Thyroid gland (tissue), 4 donors: Measurements from ENCODE around the gene SEC14L1. TPM values are rescaled to one million over a fixed set of nuclear protein-coding genes. Genes with fewer than 3 reads are reported as not detected.

Experiments
- DNase-seq, 2 donors: peaks; one replicate each; pipeline ENCODE4 v3.0.0-alpha.2; 2019
- H3K27ac ChIP-seq, 3 donors: fragments of 200-600 bp; sonication (generic); 1 replicate in 2 of 3; 2 replicates in 1 of 3; pipeline ENCODE4 v1.5.1; 2016 to 2019; ENCODE audit warnings: mild to moderate bottlenecking in 1 of 3, moderate library complexity in 1 of 3
- H3K27me3 ChIP-seq: fragments of 200-600 bp; sonication (generic); one replicate; pipeline ENCODE4 v1.5.1; 2019
- H3K36me3 ChIP-seq, 2 donors: fragments of 200-600 bp; sonication (generic); one replicate each; pipeline ENCODE4 v1.5.1; 2016 to 2019
- H3K4me1 ChIP-seq, 2 donors: fragments of 200-600 bp; sonication (generic); one replicate each; pipeline ENCODE4 v1.5.1; 2017 to 2019
- H3K4me3 ChIP-seq, 3 donors: fragments of 200-600 bp; sonication (generic); replicated peaks in 1 of 3; 1 replicate in 2 of 3; 2 replicates in 1 of 3; pipeline ENCODE4 v1.5.1; 2016; ENCODE audit warnings: mild to moderate bottlenecking in 1 of 3
- H3K9me3 ChIP-seq: fragments of 200-600 bp; sonication (generic); one replicate; pipeline ENCODE4 v1.5.1; 2017
- POLR2A ChIP-seq, 2 donors: fragments of 450-650 bp; IDR thresholded peaks; one replicate each; pipeline ENCODE4 v1.6.1; 2017; ENCODE audit warnings: antibody characterized with exemption in 2 of 2, mild to moderate bottlenecking in 2 of 2, moderate library complexity in 1 of 2
- WGBS, 2 donors: methylation state at CpG; one replicate each; pipeline ENCODE4 v1.1.5; 2017; 5-methylcytosine and 5-hydroxymethylcytosine counted together
- intact Hi-C: fragments of 100-400 bp; cut with DNase I; formaldehyde crosslinking; loops from one replicate; pipeline ENCODE4 v1.15.1; 2023
- total RNA-seq, 4 donors: library from RNA; depleted of rRNA; stranded (reverse); fragments of >200 nt; gene quantifications; one replicate each; pipeline ENCODE4 v1.2.3, GENCODE V29; 2016
- TF ChIP-seq, protein P1 (sequence below), 6 experiments: fragments of 200-600 bp in 3 of 6; fragments of 450-650 bp in 3 of 6; sonication (generic) in 3 of 6; IDR thresholded peaks; one replicate each; pipeline ENCODE4 v1.5.1; 2016 to 2019; ENCODE audit warnings: antibody characterized with exemption in 6 of 6, mild to moderate bottlenecking in 2 of 6, inconsistent platforms in 1 of 6, moderate library complexity in 1 of 6

SEC14L1 gene
- total RNA-seq, 4 donors from 2014 or later = 57.6 to 287 (median 102) TPM

DNA sequence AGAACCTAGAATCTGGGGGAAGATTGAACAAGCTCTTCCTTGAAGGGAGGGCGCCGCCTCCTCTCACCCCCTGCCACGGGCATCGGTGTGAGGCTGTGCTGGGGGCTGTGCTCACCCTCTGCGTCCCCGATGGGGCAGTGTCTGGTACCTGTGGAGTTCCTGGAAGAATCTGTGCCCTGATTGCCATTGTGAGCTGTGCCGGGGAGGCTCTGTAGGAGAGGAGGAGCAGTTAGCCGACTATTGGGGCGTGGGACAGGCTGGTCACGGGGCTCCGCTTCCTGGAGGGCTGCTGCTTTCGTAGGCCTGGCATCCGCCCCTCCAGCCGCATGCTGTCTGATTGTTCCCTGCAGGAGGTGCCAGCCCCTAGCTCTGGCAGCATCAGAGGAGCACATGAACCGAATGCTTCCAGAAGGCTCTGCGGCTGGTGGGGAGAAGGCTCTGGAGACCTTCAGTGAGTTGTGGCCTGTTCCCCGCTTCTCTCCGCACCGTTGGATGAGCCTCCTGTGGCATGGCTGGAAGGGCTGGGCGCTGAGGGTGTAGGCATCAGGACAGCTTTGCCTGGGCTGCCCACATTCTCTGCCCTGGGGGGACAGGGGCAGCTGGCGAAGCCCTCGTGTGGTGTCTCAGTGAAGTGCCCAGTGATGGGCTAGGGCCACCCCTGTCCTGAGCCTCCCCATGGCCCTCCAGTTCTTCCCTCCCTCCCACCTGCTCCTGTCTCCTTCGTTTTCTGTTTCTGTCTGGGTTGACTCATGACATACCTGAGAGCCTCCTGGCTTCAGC, 86.9 kb downstream of the SEC14L1 start:
- H3K4me3 ChIP-seq = peak overlapping the region in 1 of 3 donors; percentile 48
- TF ChIP-seq POLR2A (IDR thresholded peaks at IDR 0.05) = peak in 1 of 2 donors; percentile 86
- TF ChIP-seq, protein P1, sequence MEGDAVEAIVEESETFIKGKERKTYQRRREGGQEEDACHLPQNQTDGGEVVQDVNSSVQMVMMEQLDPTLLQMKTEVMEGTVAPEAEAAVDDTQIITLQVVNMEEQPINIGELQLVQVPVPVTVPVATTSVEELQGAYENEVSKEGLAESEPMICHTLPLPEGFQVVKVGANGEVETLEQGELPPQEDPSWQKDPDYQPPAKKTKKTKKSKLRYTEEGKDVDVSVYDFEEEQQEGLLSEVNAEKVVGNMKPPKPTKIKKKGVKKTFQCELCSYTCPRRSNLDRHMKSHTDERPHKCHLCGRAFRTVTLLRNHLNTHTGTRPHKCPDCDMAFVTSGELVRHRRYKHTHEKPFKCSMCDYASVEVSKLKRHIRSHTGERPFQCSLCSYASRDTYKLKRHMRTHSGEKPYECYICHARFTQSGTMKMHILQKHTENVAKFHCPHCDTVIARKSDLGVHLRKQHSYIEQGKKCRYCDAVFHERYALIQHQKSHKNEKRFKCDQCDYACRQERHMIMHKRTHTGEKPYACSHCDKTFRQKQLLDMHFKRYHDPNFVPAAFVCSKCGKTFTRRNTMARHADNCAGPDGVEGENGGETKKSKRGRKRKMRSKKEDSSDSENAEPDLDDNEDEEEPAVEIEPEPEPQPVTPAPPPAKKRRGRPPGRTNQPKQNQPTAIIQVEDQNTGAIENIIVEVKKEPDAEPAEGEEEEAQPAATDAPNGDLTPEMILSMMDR (IDR thresholded peaks at IDR 0.05) = peak in 4 of 6 experiments; percentile 1 to 38 (median 22)
- H3K27me3 ChIP-seq = no peaks in the 10 kb centered on the region
- H3K36me3 ChIP-seq = no peaks in the 10 kb centered on the region
- peak; percentile 96 to 97 for DNase-seq
- intact Hi-C loops = no loop called here
- peak overlapping the region; percentile 96 to 98 (median 97) for H3K27ac ChIP-seq
- peaks cover 23 to 30% of the 10 kb centered on the region in 2 donors for H3K4me1 ChIP-seq
- H3K9me3 ChIP-seq = no peaks in the 10 kb centered on the region
- 47 to 52% methylated on average over 12 to 17 of the region's 23 CpGs for WGBS, 2 donors

- peaks cover 23 to 30% of the 10 kb centered on the region in 2 donors for H3K4me1 ChIP-seq
- no peaks in the 10 kb centered on the region for H3K9me3 ChIP-seq
- DNase-seq = no peak
- 75 to 90% methylated on average over 16 of the region's 16 CpGs for WGBS, 2 donors
- TF ChIP-seq POLR2A (IDR thresholded peaks at IDR 0.05) = no peak
- TF ChIP-seq, protein P1 (IDR thresholded peaks at IDR 0.05) = no peak
- H3K36me3 ChIP-seq = no peaks in the 10 kb centered on the region
- H3K4me3 ChIP-seq = no peak overlapping the region
- H3K27ac ChIP-seq = peak overlapping the region; percentile 96 to 98 (median 97)
- no peaks in the 10 kb centered on the region for H3K27me3 ChIP-seq
- intact Hi-C loops = no loop called here
Observed at GRCh38 chr17:77228241-77228752, 87.5 kb downstream of the SEC14L1 start.

DNA sequence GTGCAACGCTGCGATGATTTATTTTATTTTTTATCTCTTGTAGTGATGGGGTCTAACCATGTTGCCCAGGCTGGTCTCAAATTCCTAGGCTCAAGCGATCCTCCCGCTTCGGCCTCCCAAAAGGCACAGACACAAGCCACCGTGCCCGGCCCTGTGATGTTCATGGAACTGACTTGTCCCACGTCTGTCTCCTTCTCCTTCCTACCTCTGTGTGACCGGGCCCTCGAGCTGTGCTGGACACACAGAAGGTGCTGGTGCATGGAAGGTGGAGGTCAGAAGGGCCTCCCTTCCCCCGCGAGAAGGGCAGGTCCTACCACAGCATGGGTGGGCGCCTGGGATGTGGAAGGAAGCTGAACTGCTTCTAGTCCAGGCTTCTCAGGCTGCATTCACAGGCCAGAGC, 88.0 kb downstream of the SEC14L1 start:
- TF ChIP-seq, protein P1 (IDR thresholded peaks at IDR 0.05) = no peak
- TF ChIP-seq POLR2A (IDR thresholded peaks at IDR 0.05) = no peak
- Histone ChIP-seq H3K27me3 (no peaks in the 10 kb centered on the region), H3K36me3 (no peaks in the 10 kb centered on the region), H3K4me3 (no peak overlapping the region), H3K9me3 (no peaks in the 10 kb centered on the region), H3K4me1 (peaks cover 23 to 30% of the 10 kb centered on the region in 2 donors), H3K27ac (peak overlapping the region in 2 of 3 donors; percentile 96 to 98)
- 78 to 84% methylated on average over 11 to 13 of the region's 13 CpGs for WGBS, 2 donors
- intact Hi-C loops = no loop called here
- no peak for DNase-seq

DNA sequence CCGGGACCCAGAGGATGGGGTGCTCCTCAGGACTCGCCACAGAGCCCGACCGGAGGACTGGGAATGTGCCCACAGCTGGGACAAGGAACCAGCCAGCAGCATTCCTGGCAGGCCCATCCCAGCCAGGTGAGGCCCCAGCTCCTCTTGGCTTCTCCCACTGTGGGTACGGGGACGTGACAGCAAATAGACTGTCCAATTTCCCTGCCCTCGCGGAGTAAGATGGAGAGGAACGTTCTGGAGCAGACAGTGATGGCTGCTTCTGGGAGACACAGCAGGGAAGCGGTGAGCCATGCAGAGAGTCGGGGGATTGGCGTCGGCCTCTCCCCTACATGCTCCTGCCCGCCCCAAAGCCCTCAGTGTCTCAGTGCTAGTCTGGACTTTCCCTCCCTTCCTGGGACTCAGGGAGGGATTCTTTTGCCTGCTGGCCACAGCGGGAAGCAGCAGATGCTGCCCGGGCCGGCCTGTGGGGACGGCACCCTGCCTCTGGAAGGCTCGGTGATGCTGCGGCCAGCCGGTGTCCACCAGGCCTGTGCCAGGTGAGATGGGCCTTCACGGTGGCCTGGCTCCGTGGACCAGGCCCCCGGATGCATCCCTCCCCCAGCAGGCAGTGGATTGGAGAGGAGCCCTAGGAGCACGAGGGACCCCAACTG, 89.1 kb downstream of the SEC14L1 start:
- peak overlapping the region in 1 of 3 donors; percentile 17 for H3K27ac ChIP-seq
- peaks cover 30 to 35% of the 10 kb centered on the region in 2 donors for H3K4me1 ChIP-seq
- intact Hi-C loops = no loop called here
- no peak overlapping the region for H3K4me3 ChIP-seq
- no peak for TF ChIP-seq POLR2A (IDR thresholded peaks at IDR 0.05)
- TF ChIP-seq, protein P1 (IDR thresholded peaks at IDR 0.05) = no peak
- H3K9me3 ChIP-seq = no peaks in the 10 kb centered on the region
- no peaks in the 10 kb centered on the region for H3K27me3 ChIP-seq
- H3K36me3 ChIP-seq = no peaks in the 10 kb centered on the region
- WGBS, 2 donors = 89 to 95% methylated on average over 10 to 13 of the region's 25 CpGs
- DNase-seq = no peak
